ENCODE results near the gene SPEM2.

Gene SPEM2

GRCh38 chr17:7419819-7420610 lies 5.4 kb upstream of the SPEM2 start, which contains the start of gene SPEM1:
Gene SPEM1, plus strand, starts transcription at chr17:7420324. Its CDS starts 61 bp downstream, at chr17:7420385.
- Histone ChIP-seq H3K36me3 (ENCODE audit: control insufficient read depth, insufficient read depth, low read length) (no peaks in the 10 kb centered on the region), H3K27ac (ENCODE audit: insufficient read depth, low read length, poor library complexity, severe bottlenecking) (no peak within 1 kb of the TSS), H3K9me3 (ENCODE audit: control insufficient read depth, low read length) (no peaks in the 10 kb centered on the region)

GRCh38 chr17:7421186-7421585 lies 4.2 kb upstream of the SPEM2 start:
- H3K4me3 ChIP-seq (ENCODE audit: insufficient read depth, low read depth, low read length, poor library complexity, severe bottlenecking) = no peak overlapping the region
- no peaks in the 10 kb centered on the region for H3K9me3 ChIP-seq (ENCODE audit: control insufficient read depth, low read length)
- H3K36me3 ChIP-seq (ENCODE audit: control insufficient read depth, insufficient read depth, low read length) = no peaks in the 10 kb centered on the region
- H3K27me3 ChIP-seq (replicated peaks; ENCODE audit: control insufficient read depth, insufficient read depth, low read length, poor library complexity, severe bottlenecking) = no peaks in the 10 kb centered on the region
- DNase-seq = no peak
- no peaks in the 10 kb centered on the region for H3K4me1 ChIP-seq (ENCODE audit: control insufficient read depth, insufficient read depth, low read length, poor library complexity, severe bottlenecking)
- H3K27ac ChIP-seq (ENCODE audit: insufficient read depth, low read length, poor library complexity, severe bottlenecking) = no peak overlapping the region

More at GRCh38 chr17:7419819-7420610, 5.4 kb upstream of the SPEM2 start, which contains the start of gene SPEM1:
- Histone ChIP-seq H3K4me3 (ENCODE audit: insufficient read depth, low read depth, low read length, poor library complexity, severe bottlenecking) (no peak within 1 kb of the TSS), H3K27me3 (replicated peaks; ENCODE audit: control insufficient read depth, insufficient read depth, low read length, poor library complexity, severe bottlenecking) (no peaks in the 10 kb centered on the region), H3K4me1 (ENCODE audit: control insufficient read depth, insufficient read depth, low read length, poor library complexity, severe bottlenecking) (no peaks in the 10 kb centered on the region)
- no peak for DNase-seq

GRCh38 chr17:7423679-7424078 lies 1.7 kb upstream of the SPEM2 start:
- DNase-seq = no peak
- Histone ChIP-seq H3K27ac (ENCODE audit: insufficient read depth, low read length, poor library complexity, severe bottlenecking) (no peak overlapping the region), H3K27me3 (replicated peaks; ENCODE audit: control insufficient read depth, insufficient read depth, low read length, poor library complexity, severe bottlenecking) (no peaks in the 10 kb centered on the region), H3K9me3 (ENCODE audit: control insufficient read depth, low read length) (no peaks in the 10 kb centered on the region), H3K4me3 (ENCODE audit: insufficient read depth, low read depth, low read length, poor library complexity, severe bottlenecking) (no peak overlapping the region), H3K36me3 (ENCODE audit: control insufficient read depth, insufficient read depth, low read length) (no peaks in the 10 kb centered on the region), H3K4me1 (ENCODE audit: control insufficient read depth, insufficient read depth, low read length, poor library complexity, severe bottlenecking) (no peaks in the 10 kb centered on the region)

GRCh38 chr17:7425756-7426155 lies 340 bp downstream of the SPEM2 start:
- H3K4me3 ChIP-seq (ENCODE audit: insufficient read depth, low read depth, low read length, poor library complexity, severe bottlenecking) = no peak overlapping the region
- H3K4me1 ChIP-seq (ENCODE audit: control insufficient read depth, insufficient read depth, low read length, poor library complexity, severe bottlenecking) = no peaks in the 10 kb centered on the region
- H3K27me3 ChIP-seq (replicated peaks; ENCODE audit: control insufficient read depth, insufficient read depth, low read length, poor library complexity, severe bottlenecking) = no peaks in the 10 kb centered on the region
- H3K9me3 ChIP-seq (ENCODE audit: control insufficient read depth, low read length) = no peaks in the 10 kb centered on the region
- H3K36me3 ChIP-seq (ENCODE audit: control insufficient read depth, insufficient read depth, low read length) = no peaks in the 10 kb centered on the region
- no peak overlapping the region for H3K27ac ChIP-seq (ENCODE audit: insufficient read depth, low read length, poor library complexity, severe bottlenecking)
- no peak for DNase-seq

- H3K9me3 ChIP-seq (ENCODE audit: control insufficient read depth, low read length) = no peaks in the 10 kb centered on the region
- H3K27ac ChIP-seq (ENCODE audit: insufficient read depth, low read length, poor library complexity, severe bottlenecking) = no peak overlapping the region
- no peaks in the 10 kb centered on the region for H3K36me3 ChIP-seq (ENCODE audit: control insufficient read depth, insufficient read depth, low read length)
- DNase-seq = no peak
- no peaks in the 10 kb centered on the region for H3K4me1 ChIP-seq (ENCODE audit: control insufficient read depth, insufficient read depth, low read length, poor library complexity, severe bottlenecking)
- H3K4me3 ChIP-seq (ENCODE audit: insufficient read depth, low read depth, low read length, poor library complexity, severe bottlenecking) = no peak overlapping the region
- H3K27me3 ChIP-seq (replicated peaks; ENCODE audit: control insufficient read depth, insufficient read depth, low read length, poor library complexity, severe bottlenecking) = no peaks in the 10 kb centered on the region
These were observed 917 bp downstream of the SPEM2 start for GRCh38 chr17:7426203-7426863.

GRCh38 chr17:7426896-7427489 lies 1.6 kb downstream of the SPEM2 start:
- no peaks in the 10 kb centered on the region for H3K9me3 ChIP-seq (ENCODE audit: control insufficient read depth, low read length)

GRCh38 chr17:7427549-7427948 lies 2.1 kb downstream of the SPEM2 start:
- Histone ChIP-seq H3K36me3 (ENCODE audit: control insufficient read depth, insufficient read depth, low read length) (no peaks in the 10 kb centered on the region), H3K27ac (ENCODE audit: insufficient read depth, low read length, poor library complexity, severe bottlenecking) (no peak overlapping the region), H3K27me3 (replicated peaks; ENCODE audit: control insufficient read depth, insufficient read depth, low read length, poor library complexity, severe bottlenecking) (no peaks in the 10 kb centered on the region), H3K4me3 (ENCODE audit: insufficient read depth, low read depth, low read length, poor library complexity, severe bottlenecking) (no peak overlapping the region), H3K4me1 (ENCODE audit: control insufficient read depth, insufficient read depth, low read length, poor library complexity, severe bottlenecking) (no peaks in the 10 kb centered on the region), H3K9me3 (ENCODE audit: control insufficient read depth, low read length) (no peaks in the 10 kb centered on the region)
- no peak for DNase-seq

More at GRCh38 chr17:7426896-7427489, 1.6 kb downstream of the SPEM2 start:
- H3K27ac ChIP-seq (ENCODE audit: insufficient read depth, low read length, poor library complexity, severe bottlenecking) = no peak overlapping the region
- no peaks in the 10 kb centered on the region for H3K36me3 ChIP-seq (ENCODE audit: control insufficient read depth, insufficient read depth, low read length)
- no peaks in the 10 kb centered on the region for H3K27me3 ChIP-seq (replicated peaks; ENCODE audit: control insufficient read depth, insufficient read depth, low read length, poor library complexity, severe bottlenecking)
- no peaks in the 10 kb centered on the region for H3K4me1 ChIP-seq (ENCODE audit: control insufficient read depth, insufficient read depth, low read length, poor library complexity, severe bottlenecking)
- no peak overlapping the region for H3K4me3 ChIP-seq (ENCODE audit: insufficient read depth, low read depth, low read length, poor library complexity, severe bottlenecking)
- no peak for DNase-seq

GRCh38 chr17:7428557-7428956 lies 3.1 kb downstream of the SPEM2 start, which contains the start of gene SPEM3:
Gene SPEM3, plus strand, starts transcription at chr17:7428857. Its CDS starts 46 bp downstream, at chr17:7428903.
- Histone ChIP-seq H3K27ac (ENCODE audit: insufficient read depth, low read length, poor library complexity, severe bottlenecking) (no peak within 1 kb of the TSS), H3K4me3 (ENCODE audit: insufficient read depth, low read depth, low read length, poor library complexity, severe bottlenecking) (no peak within 1 kb of the TSS), H3K27me3 (replicated peaks; ENCODE audit: control insufficient read depth, insufficient read depth, low read length, poor library complexity, severe bottlenecking) (no peaks in the 10 kb centered on the region), H3K9me3 (ENCODE audit: control insufficient read depth, low read length) (no peaks in the 10 kb centered on the region), H3K36me3 (ENCODE audit: control insufficient read depth, insufficient read depth, low read length) (no peaks in the 10 kb centered on the region), H3K4me1 (ENCODE audit: control insufficient read depth, insufficient read depth, low read length, poor library complexity, severe bottlenecking) (no peaks in the 10 kb centered on the region)
- DNase-seq = no peak

- no peak overlapping the region for H3K4me3 ChIP-seq (ENCODE audit: insufficient read depth, low read depth, low read length, poor library complexity, severe bottlenecking)
- H3K36me3 ChIP-seq (ENCODE audit: control insufficient read depth, insufficient read depth, low read length) = no peaks in the 10 kb centered on the region
- DNase-seq = no peak
- no peaks in the 10 kb centered on the region for H3K9me3 ChIP-seq (ENCODE audit: control insufficient read depth, low read length)
- H3K4me1 ChIP-seq (ENCODE audit: control insufficient read depth, insufficient read depth, low read length, poor library complexity, severe bottlenecking) = no peaks in the 10 kb centered on the region
- no peak overlapping the region for H3K27ac ChIP-seq (ENCODE audit: insufficient read depth, low read length, poor library complexity, severe bottlenecking)
- no peaks in the 10 kb centered on the region for H3K27me3 ChIP-seq (replicated peaks; ENCODE audit: control insufficient read depth, insufficient read depth, low read length, poor library complexity, severe bottlenecking)
These were observed 4.3 kb downstream of the SPEM2 start for GRCh38 chr17:7429722-7430121.

- Histone ChIP-seq H3K4me3 (ENCODE audit: insufficient read depth, low read depth, low read length, poor library complexity, severe bottlenecking) (no peak overlapping the region), H3K27me3 (replicated peaks; ENCODE audit: control insufficient read depth, insufficient read depth, low read length, poor library complexity, severe bottlenecking) (no peaks in the 10 kb centered on the region), H3K4me1 (ENCODE audit: control insufficient read depth, insufficient read depth, low read length, poor library complexity, severe bottlenecking) (peaks cover 10% of the 10 kb centered on the region), H3K27ac (ENCODE audit: insufficient read depth, low read length, poor library complexity, severe bottlenecking) (no peak overlapping the region), H3K36me3 (ENCODE audit: control insufficient read depth, insufficient read depth, low read length) (no peaks in the 10 kb centered on the region), H3K9me3 (ENCODE audit: control insufficient read depth, low read length) (no peaks in the 10 kb centered on the region)
- DNase-seq = no peak
These were observed 5.8 kb downstream of the SPEM2 start for GRCh38 chr17:7431231-7431630.

All from effector memory CD4-positive, alpha-beta T cell (primary cell).